LNCAP (cell line): Measurements from ENCODE around the gene MVB12B.

Source experiments
- CTCF ChIP-seq: fragments of 450-650 bp; IDR thresholded peaks from 2 replicates; pipeline ENCODE4 v1.5.1; 2017; ENCODE audit warnings: mild to moderate bottlenecking

MVB12B gene

GRCh38 chr9:126546036-126546435, 219.4 kb downstream of the MVB12B start:
- TF ChIP-seq CTCF = no peak

GRCh38 chr9:126548312-126548711, 221.7 kb downstream of the MVB12B start:
- no peak for TF ChIP-seq CTCF

- TF ChIP-seq CTCF = no peak
Observed at GRCh38 chr9:126549246-126550006, 222.8 kb downstream of the MVB12B start.

- TF ChIP-seq CTCF = no peak
Observed at GRCh38 chr9:126550891-126551351, 224.3 kb downstream of the MVB12B start.

GRCh38 chr9:126551812-126552211, 225.2 kb downstream of the MVB12B start:
- no peak for TF ChIP-seq CTCF

GRCh38 chr9:126554292-126554691, 227.7 kb downstream of the MVB12B start:
- no peak for TF ChIP-seq CTCF
